LNCAP (cell line): ENCODE results near the gene USF3.

Experiments
- CTCF ChIP-seq: fragments of 450-650 bp; IDR thresholded peaks from 2 replicates; pipeline ENCODE4 v1.5.1; 2017; ENCODE audit warnings: mild to moderate bottlenecking

The USF3 gene

GRCh38 chr3:113677737-113678136 lies 18.7 kb downstream of the USF3 start:
- TF ChIP-seq CTCF = no peak

GRCh38 chr3:113676261-113676660 lies 20.2 kb downstream of the USF3 start:
- no peak for TF ChIP-seq CTCF

GRCh38 chr3:113673593-113673992 lies 22.8 kb downstream of the USF3 start:
- TF ChIP-seq CTCF = no peak

GRCh38 chr3:113668015-113668414 lies 28.4 kb downstream of the USF3 start:
- no peak for TF ChIP-seq CTCF

GRCh38 chr3:113664523-113665094 lies 31.8 kb downstream of the USF3 start:
- no peak for TF ChIP-seq CTCF

GRCh38 chr3:113663761-113664160 lies 32.7 kb downstream of the USF3 start:
- TF ChIP-seq CTCF = no peak

- no peak for TF ChIP-seq CTCF
Measured at GRCh38 chr3:113663324-113663750, 33.1 kb downstream of the USF3 start.

- no peak for TF ChIP-seq CTCF
Measured at GRCh38 chr3:113662824-113663223, 33.6 kb downstream of the USF3 start.
